NT2/D1 (cell line): ENCODE data around the gene NKX2-4.

Source experiments
- DNase-seq: peaks from one replicate; pipeline ENCODE4 v3.0.0-alpha.2; 2011; ENCODE audit warnings: low read depth, low spot score
- H3K27me3 ChIP-seq: 2 replicates; pipeline ENCODE4 v1.6.0; 2011; ENCODE audit warnings: mild to moderate bottlenecking; ENCODE audit not compliant: insufficient read length, insufficient read depth
- H3K36me3 ChIP-seq: 2 replicates; pipeline ENCODE4 v1.6.1; 2011; ENCODE audit warnings: mild to moderate bottlenecking, low read length, mixed read lengths; ENCODE audit not compliant: insufficient read depth, insufficient read length
- H3K4me1 ChIP-seq: 2 replicates; pipeline ENCODE4 v1.5.1; 2011; ENCODE audit not compliant: insufficient read depth, insufficient read length
- H3K4me3 ChIP-seq: 2 replicates; pipeline ENCODE4 v1.5.1; 2011; ENCODE audit warnings: low read depth; ENCODE audit not compliant: insufficient read length
- H3K9ac ChIP-seq: 2 replicates; pipeline ENCODE4 v1.6.0; 2011; ENCODE audit warnings: low read depth; ENCODE audit not compliant: insufficient read length
- H3K9me3 ChIP-seq: 2 replicates; pipeline ENCODE4 v1.5.1; 2011; ENCODE audit warnings: mild to moderate bottlenecking, low read length; ENCODE audit not compliant: insufficient read depth
- SUZ12 ChIP-seq: IDR thresholded peaks from 2 replicates; pipeline ENCODE4 v1.6.1; 2011; ENCODE audit not compliant: insufficient read length, insufficient read depth; ENCODE audit errors: extremely low read depth
- YY1 ChIP-seq: IDR thresholded peaks from 2 replicates; pipeline ENCODE4 v1.6.1; 2011; ENCODE audit not compliant: insufficient read length, insufficient read depth
- ZNF274 ChIP-seq: IDR thresholded peaks from 2 replicates; pipeline ENCODE4 v1.6.1; 2011; ENCODE audit warnings: mild to moderate bottlenecking, low read depth, low read length

NKX2-4 gene

DNA sequence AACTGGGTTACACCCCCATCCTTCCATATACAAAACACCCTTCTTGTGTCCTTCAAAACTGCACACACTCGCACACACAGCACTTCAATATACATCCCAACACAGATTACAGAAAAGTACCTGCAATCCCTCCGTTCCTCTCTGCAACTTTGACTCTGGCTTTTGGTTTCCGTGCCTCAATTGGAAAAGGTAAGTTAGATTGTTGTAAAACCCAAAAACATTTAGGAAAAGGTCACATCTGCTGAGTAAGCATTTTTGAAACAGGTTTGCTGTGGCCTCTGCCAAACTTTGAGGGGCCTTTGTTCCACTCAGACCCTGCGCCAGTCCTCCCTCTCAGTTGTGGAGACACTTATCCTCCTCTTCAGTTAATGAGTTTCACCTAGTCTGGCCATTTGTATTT lies 4.2 kb downstream of the NKX2-4 start:
- H3K9ac ChIP-seq, result no peak overlapping the region
- TF ChIP-seq YY1 (no peak), ZNF274 (no peak)
- no peaks in the 10 kb centered on the region for H3K9me3 ChIP-seq
- peaks cover 12% of the 10 kb centered on the region for H3K36me3 ChIP-seq
- H3K27me3 ChIP-seq, result peaks cover 81% of the 10 kb centered on the region
- no peak overlapping the region for H3K4me3 ChIP-seq
- DNase-seq, result no peak
- peaks cover 2% of the 10 kb centered on the region for H3K4me1 ChIP-seq

DNA sequence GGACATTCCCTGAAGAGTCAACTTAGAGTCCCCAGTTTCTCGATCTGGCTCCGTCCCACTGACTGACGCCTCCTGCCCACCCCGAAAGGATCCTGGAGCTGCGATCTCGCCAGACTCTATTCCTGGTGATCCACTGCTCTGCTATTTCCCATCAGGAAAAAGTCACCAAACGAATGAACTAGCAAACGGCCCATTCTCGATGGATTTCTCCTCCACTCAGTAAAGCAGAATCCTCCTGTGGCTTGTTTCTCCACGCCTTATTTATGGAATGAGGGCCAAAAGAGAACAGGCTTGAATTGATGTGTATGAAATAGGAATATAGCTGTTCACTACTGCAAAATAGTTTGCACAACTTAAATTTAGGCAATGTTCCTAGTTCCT lies 5.4 kb downstream of the NKX2-4 start:
- Histone ChIP-seq H3K9ac (peak overlapping the region; percentile 15), H3K9me3 (no peaks in the 10 kb centered on the region), H3K27me3 (peaks cover 69% of the 10 kb centered on the region), H3K4me3 (no peak overlapping the region), H3K4me1 (peaks cover 2% of the 10 kb centered on the region), H3K36me3 (peaks cover 21% of the 10 kb centered on the region)
- TF ChIP-seq SUZ12 (no peak), YY1 (no peak), ZNF274 (no peak)
- DNase-seq, result no peak

DNA sequence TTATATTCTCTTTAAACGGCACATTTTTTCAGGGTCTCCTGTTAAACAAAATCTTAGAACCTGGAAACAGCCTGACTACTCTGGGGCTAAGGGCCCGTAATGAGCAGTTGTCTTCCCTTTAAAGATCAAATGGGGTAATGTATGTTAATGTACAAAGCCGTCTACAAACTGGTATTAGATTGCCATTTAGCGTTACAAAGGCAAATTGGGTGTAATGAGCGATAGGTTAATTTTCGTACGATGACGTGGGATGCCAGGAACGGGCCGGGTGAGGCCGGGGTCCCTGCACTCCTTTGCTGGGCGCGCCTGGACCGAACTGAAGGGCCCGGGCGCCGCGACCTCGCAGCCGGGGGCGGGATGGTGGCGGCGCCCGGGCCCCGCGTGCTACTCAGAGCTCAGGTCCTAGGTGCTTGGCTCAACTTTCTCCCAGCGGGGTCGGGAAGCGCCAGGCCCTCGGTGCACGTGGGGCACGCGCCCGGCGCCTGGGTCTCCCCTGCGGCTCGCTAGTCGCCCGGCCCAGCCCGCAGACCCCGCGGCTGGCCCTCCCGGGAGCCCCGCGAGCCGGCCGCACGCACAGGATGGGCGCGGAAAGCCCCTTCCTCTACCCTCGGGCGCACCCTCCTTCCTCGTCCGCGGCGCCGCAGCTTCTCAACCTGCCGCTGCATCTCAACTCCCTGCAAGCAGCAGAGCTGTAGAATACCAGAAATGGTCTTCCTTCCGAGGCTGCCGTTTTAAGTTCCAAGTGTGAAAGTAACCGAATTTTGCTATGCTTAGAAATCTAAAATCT lies 5.9 kb downstream of the NKX2-4 start:
- H3K9ac ChIP-seq, result peak overlapping the region; percentile 15
- H3K4me3 ChIP-seq, result peak overlapping the region; percentile 30
- H3K36me3 ChIP-seq, result peaks cover 26% of the 10 kb centered on the region
- peaks cover 63% of the 10 kb centered on the region for H3K27me3 ChIP-seq
- H3K9me3 ChIP-seq, result no peaks in the 10 kb centered on the region
- peaks cover 2% of the 10 kb centered on the region for H3K4me1 ChIP-seq
- no peak for DNase-seq
- no peak for TF ChIP-seq ZNF274
- TF ChIP-seq YY1, result no peak
- TF ChIP-seq SUZ12, result no peak

DNA sequence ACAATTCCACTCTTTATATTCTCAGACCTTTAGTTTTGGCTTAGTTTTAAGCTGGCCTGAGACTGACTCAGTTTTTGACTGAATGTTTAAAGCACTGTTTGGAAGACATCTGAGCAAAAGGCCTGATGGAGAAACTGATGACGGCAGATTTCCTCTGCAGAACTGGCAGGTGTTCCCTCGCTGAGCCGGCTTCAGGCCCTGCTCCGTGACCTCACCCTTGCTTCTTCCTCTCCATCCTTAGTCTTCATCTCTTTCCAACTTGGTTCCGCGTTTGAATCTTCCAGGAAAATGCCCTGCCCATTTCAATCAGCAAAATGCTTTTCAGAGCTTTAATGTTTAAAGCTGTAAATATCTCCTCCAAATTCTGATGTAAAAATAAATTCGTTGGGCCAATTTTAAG lies 6.6 kb downstream of the NKX2-4 start:
- H3K27me3 ChIP-seq, result peaks cover 57% of the 10 kb centered on the region
- H3K36me3 ChIP-seq, result peaks cover 31% of the 10 kb centered on the region
- H3K9me3 ChIP-seq, result no peaks in the 10 kb centered on the region
- no peak for TF ChIP-seq SUZ12
- no peak for DNase-seq
- no peak overlapping the region for H3K9ac ChIP-seq
- H3K4me3 ChIP-seq, result peak overlapping the region; percentile 15
- H3K4me1 ChIP-seq, result peaks cover 2% of the 10 kb centered on the region

DNA sequence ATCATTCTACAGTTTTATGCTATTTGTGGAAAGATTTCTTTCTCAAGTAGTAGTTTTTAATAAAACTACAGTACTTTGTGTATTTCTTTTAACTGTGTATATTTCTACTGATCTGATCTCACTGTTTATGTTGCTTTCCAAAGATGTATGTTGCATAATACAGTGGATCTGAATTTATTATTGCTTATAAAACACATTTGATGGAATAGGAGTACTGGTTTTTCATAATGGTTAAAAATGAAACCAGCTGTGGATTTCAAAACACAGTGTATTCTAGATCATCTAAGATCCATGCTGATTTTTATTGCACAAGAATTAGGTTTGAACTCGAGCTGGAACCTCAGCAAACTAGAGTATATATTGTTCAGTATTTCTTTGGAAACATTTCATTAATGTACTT lies 8.0 kb downstream of the NKX2-4 start:
- TF ChIP-seq ZNF274 (no peak), SUZ12 (no peak), YY1 (no peak)
- Histone ChIP-seq H3K36me3 (peaks cover 34% of the 10 kb centered on the region), H3K9ac (no peak overlapping the region), H3K4me3 (no peak overlapping the region), H3K27me3 (peaks cover 43% of the 10 kb centered on the region), H3K9me3 (no peaks in the 10 kb centered on the region), H3K4me1 (peaks cover 2% of the 10 kb centered on the region)
- no peak for DNase-seq

DNA sequence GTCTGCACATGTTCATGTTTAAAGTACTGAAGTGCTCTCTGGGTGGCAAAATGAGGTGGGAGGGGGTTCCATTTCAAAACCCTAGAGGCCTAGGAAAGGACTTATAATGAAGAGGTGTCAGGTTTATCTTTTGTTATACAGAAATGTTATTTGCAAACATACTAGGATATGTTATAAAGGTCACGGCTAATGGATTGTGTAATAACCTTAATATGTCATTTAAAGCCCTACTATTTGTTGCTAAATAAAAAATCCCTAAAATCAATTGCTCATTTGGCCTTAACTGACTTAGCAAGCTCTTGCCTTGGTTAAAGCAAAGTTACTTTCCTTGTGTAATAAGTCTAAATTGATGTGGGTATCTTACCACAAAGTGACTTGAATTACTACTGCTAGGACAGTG lies 8.8 kb downstream of the NKX2-4 start:
- DNase-seq, result no peak

DNA sequence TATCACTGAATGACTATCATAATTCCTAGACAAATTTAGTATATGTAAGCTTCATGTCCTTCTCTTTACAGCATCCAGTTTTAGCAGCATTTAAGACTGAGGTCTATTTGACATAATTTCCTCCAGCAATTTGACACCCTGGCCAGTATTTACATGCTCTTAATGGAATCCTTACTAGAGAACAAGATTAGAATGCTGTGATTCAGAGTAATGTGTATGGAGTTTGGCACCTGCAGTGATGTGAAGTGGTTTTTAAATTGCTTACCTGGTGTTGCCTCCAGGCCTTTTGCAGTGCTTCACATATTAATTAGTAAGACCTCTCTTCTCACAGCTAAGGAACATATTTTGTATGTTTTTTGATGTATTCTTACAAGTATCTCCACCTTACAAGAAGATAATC lies 9.8 kb downstream of the NKX2-4 start:
- no peak for TF ChIP-seq ZNF274
- TF ChIP-seq YY1, result no peak
- no peak for TF ChIP-seq SUZ12
- peaks cover 50% of the 10 kb centered on the region for H3K36me3 ChIP-seq
- DNase-seq, result no peak
- no peak overlapping the region for H3K9ac ChIP-seq
- H3K4me1 ChIP-seq, result peaks cover 2% of the 10 kb centered on the region
- no peak overlapping the region for H3K4me3 ChIP-seq
- peaks cover 24% of the 10 kb centered on the region for H3K27me3 ChIP-seq
- no peaks in the 10 kb centered on the region for H3K9me3 ChIP-seq

More for the DNA sequence above, 8.8 kb downstream of the NKX2-4 start:
- Histone ChIP-seq H3K9ac (no peak overlapping the region), H3K36me3 (peaks cover 41% of the 10 kb centered on the region), H3K4me3 (no peak overlapping the region), H3K27me3 (peaks cover 35% of the 10 kb centered on the region), H3K4me1 (peaks cover 2% of the 10 kb centered on the region), H3K9me3 (no peaks in the 10 kb centered on the region)
- TF ChIP-seq YY1 (no peak), SUZ12 (no peak), ZNF274 (no peak)
